HG02678 (cell line): ENCODE results near the gene RNF168.
A peak's percentile ranks its signal among the peaks of the same experiment; 100 is the strongest.
"Not testable (repeated sequence)": the region's sequence is repeated elsewhere in the genome, so short reads cannot be mapped to it uniquely, and the experiment has no call there.

ENCODE experiments used
- ATAC-seq: cut with Tn5 transposase; IDR thresholded peaks from one replicate; pipeline ENCODE4 v1.9.1; 2021; ENCODE audit warnings: mild to moderate bottlenecking, moderate library complexity; ENCODE audit not compliant: unreplicated experiment

Gene RNF168

DNA sequence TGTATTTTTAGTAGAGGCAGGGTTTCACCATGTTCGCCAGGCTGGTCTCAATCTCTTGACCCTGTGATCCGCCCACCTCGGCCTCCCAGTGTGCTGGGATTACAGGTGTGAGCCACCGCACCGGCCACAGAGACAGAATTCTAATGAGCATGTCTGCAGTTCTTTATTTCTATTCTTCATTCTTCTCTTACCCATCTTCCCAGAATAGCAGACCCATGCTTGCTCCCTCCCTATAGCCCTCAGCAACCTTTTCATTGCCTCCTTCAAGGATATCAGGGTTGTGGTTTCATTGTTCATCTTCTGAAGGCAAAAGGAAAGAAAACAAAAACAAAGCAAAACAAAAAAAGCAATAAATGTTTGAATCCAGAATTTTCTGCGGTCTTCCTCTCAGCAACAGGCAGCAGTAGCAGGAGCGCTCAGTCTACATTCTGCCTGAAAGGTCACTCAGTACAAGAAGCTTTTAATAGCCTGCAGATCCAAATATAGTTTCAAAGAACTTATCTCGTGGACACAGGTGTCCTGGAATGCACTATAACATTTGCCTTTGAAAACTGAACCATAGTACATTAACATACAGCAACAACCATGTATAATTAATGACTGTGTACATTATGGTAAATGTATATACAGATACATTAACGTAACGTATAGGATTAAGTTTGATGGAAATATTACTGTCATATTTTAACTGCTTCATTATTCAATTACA lies 11.5 kb upstream of the RNF168 start, which contains the start of gene SMCO1:
Gene SMCO1 (minus strand): TSS at position 434 of the 709 bp plus-strand sequence. CDS start 137 bp downstream, at position 297.
- no peak for ATAC-seq

DNA sequence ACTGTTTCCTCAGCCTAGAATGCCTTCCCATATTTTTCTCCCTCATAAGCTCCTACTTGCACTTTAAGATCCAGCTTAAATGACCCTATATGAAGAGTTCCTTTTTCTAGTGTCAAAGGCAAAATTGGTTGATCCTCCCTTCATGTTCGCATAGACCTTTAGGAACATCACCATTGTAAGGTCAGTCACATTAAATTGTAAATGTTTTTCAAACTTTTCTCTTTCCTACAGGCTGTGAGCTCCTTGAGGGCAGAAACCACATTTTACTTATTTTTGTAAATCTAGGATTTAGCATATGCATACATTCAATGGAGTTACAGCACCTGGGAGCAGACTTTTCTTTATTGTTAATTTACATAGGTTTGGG lies 10.8 kb upstream of the RNF168 start:
- no peak for ATAC-seq

- no peak for ATAC-seq
These were observed 10.3 kb upstream of the RNF168 start for GRCh38 chr3:196513697-196514349.

DNA sequence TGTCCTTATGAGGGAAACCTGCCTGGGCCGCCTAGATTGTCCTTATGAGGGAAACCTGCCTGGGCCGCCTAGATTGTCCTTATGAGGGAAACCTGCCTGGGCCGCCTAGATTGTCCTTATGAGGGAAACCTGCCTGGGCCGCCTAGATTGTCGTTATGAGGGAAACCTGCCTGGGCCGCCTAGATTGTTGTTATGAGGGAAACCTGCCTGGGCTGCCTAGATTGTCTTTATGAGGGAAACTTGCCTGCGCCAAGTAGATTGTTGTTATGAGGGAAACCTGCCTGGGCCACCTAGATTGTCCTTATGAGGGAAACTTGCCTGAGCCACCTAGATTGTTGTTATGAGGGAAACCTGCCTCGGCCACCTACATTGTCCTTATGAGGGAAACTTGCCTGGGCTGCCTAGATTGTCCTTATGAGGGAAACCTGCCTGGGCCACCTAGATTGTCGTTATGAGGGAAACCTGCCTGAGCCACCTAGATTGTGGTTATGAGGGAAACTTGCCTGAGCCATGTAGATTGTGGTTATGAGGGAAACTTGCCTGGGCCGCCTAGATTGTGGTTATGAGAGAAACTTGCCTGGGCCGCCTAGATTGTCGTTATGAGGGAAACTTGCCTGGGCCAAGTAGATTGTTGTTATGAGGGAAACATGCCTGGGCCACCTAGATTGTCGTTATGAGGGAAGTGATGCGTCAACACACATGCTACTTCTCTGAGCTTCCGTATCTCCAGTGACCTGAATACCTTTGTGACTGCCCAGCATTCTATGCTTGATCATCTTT lies 8.3 kb upstream of the RNF168 start:
- not testable (repeated sequence) for ATAC-seq

DNA sequence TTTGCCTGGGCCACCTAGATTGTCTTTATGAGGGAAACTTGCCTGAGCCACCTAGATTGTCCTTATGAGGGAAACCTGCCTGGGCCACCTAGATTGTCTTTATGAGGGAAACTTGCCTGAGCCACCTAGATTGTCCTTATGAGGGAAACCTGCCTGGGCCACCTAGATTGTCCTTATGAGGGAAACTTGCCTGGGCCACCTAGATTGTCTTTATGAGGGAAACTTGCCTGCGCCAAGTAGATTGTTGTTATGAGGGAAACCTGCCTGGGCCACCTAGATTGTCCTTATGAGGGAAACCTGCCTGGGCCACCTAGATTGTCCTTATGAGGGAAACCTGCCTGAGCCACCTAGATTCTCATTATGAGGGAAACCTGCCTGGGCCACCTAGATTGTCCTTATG lies 7.5 kb upstream of the RNF168 start:
- not testable (repeated sequence) for ATAC-seq

- no peak for ATAC-seq
These were observed 3.1 kb upstream of the RNF168 start for GRCh38 chr3:196506687-196507086.

- ATAC-seq: no peak
These were observed 988 bp upstream of the RNF168 start for GRCh38 chr3:196504556-196504955.

DNA sequence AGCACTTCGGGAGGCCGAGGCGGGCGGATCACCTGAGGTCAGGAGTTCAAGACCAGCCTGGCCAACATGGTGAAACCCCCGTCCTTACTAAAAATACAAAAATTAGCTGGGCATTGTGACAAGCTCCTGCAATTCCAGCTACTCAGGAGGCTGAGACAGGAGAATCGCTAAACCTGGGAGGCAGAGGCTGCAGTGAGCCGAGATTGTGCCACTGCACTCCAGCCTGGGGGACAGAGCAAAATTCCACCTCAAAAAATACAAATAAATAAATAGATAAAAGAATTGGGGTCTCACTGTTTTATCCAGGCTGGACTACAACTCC lies 470 bp upstream of the RNF168 start:
- ATAC-seq: not testable (repeated sequence)

GRCh38 chr3:196502775-196503195 lies 783 bp downstream of the RNF168 start:
- peak; percentile 5 for ATAC-seq

DNA sequence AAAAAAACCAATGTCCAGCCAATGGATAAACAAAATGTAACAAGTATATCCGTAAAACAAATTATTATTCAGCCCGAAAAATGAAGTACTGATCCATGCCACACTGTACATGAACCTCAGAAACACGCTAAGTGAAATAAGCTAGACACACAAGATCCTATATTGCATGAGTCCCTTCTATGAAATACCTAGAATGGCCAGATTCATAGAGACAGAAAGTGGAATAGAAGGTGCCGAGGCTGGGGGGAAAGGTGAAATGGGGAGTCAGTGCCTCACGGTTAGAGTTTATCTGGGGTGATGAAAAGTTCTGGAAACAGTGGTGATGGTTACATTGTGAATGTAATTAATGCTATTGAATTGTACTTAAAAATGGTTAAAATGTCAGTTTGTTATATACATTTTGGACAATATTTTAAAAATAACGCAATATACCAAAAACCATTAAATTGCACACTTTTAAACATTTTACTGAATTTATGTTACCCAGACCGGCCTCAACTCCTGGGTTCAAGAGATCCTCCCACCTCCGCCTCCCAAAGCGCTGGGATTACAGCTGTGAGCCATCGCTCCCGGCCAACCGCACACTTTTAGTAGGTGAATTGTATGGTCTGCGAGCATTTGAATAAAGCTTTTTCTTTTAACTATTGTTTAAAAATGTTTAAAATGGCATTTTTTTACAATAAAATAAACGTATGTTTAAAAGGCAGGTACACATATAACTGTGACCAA lies 2.1 kb downstream of the RNF168 start:
- no peak for ATAC-seq

DNA sequence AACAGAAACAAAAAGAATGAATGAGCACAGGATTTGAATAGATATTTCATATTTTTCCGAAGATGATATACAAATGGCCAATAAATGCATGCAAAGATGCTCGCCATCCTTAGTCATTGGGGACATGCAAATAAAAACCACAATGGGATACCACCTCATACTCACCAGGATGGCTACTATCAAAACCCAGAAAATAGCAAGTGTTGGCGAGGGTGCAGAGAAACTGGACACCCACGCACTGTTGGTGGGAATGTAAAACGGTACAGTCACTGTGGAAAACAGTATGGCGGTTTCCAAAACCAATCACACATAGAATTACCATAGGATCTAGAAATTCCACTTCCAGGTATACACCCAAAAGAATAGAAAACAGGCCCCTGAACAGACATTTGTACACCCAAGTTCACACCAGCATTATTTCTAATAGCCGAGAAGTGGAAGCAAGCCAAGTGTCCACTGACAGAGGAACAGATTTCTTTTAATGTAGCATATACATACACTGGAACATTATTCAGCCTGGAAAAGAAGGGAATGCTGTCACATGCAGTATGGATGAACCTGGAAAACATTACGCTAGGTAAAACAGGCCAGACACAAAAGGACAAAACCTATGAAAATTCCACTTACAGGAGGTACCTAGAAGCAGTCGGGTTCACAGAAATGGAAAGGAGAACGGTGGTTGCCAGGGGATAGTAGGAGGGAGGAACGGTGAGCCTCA lies 3.6 kb downstream of the RNF168 start:
- no peak for ATAC-seq

GRCh38 chr3:196499061-196499460 lies 4.5 kb downstream of the RNF168 start:
- ATAC-seq: no peak

DNA sequence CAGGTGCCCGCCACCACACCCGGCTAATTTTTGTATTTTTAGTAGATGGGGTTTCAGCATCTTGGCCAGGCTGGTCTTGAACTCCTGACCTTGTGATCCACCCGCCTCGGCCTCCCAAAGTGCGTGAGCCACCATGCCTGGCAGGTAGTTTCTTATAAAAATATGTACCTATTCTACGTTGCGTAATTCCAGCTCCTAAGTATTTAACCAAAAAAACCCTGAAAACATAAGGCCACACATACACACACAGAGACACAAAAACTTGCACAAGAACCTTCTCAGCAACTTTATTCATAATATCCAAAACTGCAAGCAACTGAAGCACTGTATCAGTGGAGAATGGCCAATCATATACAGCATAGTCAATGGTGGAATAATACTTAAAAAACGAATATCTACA lies 5.3 kb downstream of the RNF168 start:
- no peak for ATAC-seq

DNA sequence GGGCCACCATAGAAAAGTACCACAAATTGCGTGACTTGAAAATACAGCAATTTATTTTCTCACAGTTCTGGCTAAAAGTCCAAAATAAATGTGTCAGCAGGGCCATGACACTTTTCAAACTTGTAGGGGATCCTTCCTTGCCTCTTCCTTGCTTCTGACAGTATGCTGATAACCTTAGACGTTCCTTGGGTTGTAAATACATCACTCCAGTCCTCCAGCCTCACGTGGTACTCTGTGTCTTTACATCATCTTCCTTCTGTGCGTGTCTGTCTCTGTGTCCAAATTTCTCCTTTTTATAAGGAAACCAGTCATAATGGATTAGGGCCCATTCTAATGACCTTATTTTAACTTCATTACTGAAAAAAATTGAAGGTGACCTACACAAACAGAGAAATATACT lies 7.4 kb downstream of the RNF168 start:
- ATAC-seq: no peak

DNA sequence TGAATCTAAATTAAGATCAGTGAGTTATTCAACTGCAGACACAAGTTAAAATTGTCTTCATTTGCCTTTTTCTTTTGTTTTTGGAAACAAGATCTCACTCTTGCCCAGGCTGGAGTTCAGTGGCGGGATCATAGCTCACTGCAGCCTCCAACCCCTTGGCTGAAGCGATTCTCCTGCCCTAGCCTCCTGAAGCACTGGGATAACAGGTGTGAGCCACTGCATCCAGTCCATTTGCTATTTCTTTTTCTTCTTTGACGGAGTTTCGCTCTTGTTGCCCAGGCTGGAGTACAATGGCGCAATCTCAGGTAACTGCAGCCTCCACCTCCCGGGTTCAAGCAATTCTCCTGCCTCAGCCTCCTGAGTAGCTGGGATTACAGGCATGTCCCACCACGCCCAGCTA lies 10.3 kb downstream of the RNF168 start:
- ATAC-seq: no peak

DNA sequence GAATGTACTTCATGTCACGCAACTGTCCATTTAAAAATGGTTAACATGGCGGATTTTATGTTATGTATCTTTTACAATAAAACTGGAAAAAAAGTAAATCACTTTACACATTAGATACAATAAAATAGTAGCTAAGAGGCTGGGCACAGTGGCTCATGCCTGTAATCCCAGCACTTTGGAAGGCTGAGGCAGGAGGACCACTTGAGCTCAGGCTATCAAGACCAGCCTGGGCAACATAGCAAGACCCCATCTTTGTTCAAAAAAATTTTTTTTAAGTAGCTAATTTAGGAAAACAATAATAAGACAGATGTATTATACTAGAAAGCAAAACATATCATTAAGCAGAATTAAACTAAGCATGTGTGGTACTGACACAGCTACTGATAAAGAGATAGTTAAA lies 11.5 kb downstream of the RNF168 start:
- ATAC-seq: no peak

- ATAC-seq: no peak
These were observed 13.8 kb downstream of the RNF168 start for GRCh38 chr3:196489747-196490146.

GRCh38 chr3:196486263-196486662 lies 17.3 kb downstream of the RNF168 start:
- ATAC-seq: no peak

- ATAC-seq: no peak
These were observed 25.9 kb downstream of the RNF168 start for GRCh38 chr3:196477678-196478077.

DNA sequence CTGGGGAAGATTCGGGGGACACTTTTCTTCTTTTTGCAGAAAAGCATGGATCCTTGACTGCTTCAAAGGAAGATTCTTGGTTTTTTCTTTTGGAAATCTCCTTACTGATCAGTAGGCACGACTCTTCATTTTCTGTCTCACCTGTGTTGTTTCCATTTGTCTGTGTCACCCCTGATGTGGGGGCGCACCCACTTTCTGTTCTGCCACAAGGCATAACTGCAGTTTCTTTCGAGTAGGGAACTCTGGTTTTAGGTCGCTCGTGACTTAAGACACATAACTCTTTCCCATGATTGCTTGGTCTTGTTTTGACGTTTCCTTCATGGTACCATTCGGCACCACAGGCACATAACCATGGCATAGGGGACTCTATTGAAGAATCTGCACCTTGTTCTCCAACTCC lies 31.3 kb downstream of the RNF168 start:
- ATAC-seq: no peak

DNA sequence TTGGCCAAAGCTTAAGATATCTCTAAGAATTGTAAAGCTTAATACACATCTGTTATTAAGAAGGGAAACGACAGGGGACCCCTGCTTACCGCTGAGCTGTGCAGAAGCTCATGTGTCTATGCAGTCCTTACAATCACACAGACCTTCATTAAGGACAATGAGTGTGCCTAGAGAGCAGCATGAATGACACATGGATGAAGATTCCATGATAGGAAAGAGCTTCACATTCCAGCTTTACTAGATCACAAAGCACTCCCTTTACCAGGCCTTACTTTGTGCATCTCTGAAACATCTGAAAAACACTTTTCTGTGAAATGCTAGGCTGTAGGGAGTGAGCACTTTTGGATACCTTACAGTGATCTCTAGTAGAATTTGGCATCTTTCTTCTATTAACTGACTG lies 32.0 kb downstream of the RNF168 start:
- no peak for ATAC-seq
